ENCODE measurements around the gene ACOXL. TPM values are rescaled to one million over a fixed set of nuclear protein-coding genes. Genes with fewer than 3 reads are reported as not detected.

The ACOXL gene
- polyA plus RNA-seq, 3 donors, result 0.35 TPM; not detected in 2

DNA sequence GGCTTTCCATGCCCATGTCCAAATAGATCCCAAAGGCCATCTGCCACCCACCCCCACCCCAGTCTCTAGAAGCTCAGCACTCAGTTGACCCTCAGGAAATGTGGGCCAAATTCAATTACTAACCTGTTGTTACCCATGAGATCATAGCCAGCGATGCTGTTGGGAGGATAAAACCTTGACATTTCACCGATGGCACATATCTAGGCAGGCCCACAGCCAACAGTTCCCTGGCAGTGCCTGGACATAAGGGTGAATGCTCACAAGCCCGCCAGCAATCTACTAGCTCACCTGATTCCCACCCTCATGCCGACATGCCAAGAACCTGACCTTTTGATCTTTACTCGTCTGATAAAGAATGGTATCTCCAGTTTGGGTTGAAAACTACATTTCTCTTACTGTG lies 11.8 kb upstream of the ACOXL start:
- WGBS (ENCODE audit: insufficient coverage), result 100% methylated on average over 2 of the region's 5 CpGs
- Mint-ChIP-seq H3K27me3 (ENCODE audit: low read depth in 3 of 3) (peaks cover 1 to 12% (median 3%) of the 10 kb centered on the region in 3 donors), H3K4me1 (peaks cover 3% of the 10 kb centered on the region), H3K36me3 (no peaks in the 10 kb centered on the region), H3K4me3 (no peak overlapping the region), H3K9me3 (peaks cover 0 to 5% (median 1%) of the 10 kb centered on the region in 7 donors), H3K27ac (no peak overlapping the region)
- intact Hi-C loops (cut with micrococcal nuclease), result no loop called here
- Histone ChIP-seq H4K20me1 (ENCODE audit: insufficient read depth, low read length) (no peaks in the 10 kb centered on the region), H3K4me1 (ENCODE audit: control insufficient read depth in 1 of 2, insufficient read depth in 2 of 2, low read length in 2 of 2) (peaks cover 0 to 3% of the 10 kb centered on the region in 2 donors), H3K36me3 (replicated peaks in 1 of 2; ENCODE audit: control insufficient read depth in 1 of 2, insufficient read depth in 2 of 2, low read length in 2 of 2) (no peaks in the 10 kb centered on the region), H2AFZ (ENCODE audit: insufficient read depth, low read depth, low read length, poor library complexity, severe bottlenecking) (no peak overlapping the region), H3K79me2 (ENCODE audit: insufficient read depth, low read length) (no peaks in the 10 kb centered on the region), H3K4me2 (replicated peaks; ENCODE audit: extremely low read depth, low read length, poor library complexity, severe bottlenecking) (no peak overlapping the region), H3K4me3 (replicated peaks in 1 of 3; ENCODE audit: low read depth in 2 of 3, low read length in 3 of 3) (no peak overlapping the region), H3K9ac (ENCODE audit: insufficient read depth, low read length, poor library complexity, severe bottlenecking) (no peak overlapping the region), H3K9me3 (replicated peaks in 1 of 2; ENCODE audit: control insufficient read depth in 1 of 2, insufficient read depth in 1 of 2, low read length in 2 of 2) (no peaks in the 10 kb centered on the region), H3K27me3 (ENCODE audit: control insufficient read depth in 2 of 2, insufficient read depth in 2 of 2, low read length in 2 of 2) (no peaks in the 10 kb centered on the region), H3K27ac (ENCODE audit: low read depth in 1 of 2, low read length in 2 of 2) (no peak overlapping the region)
- no peak for TF ChIP-seq CTCF (IDR thresholded peaks at IDR 0.05)
- no peak for DNase-seq

DNA sequence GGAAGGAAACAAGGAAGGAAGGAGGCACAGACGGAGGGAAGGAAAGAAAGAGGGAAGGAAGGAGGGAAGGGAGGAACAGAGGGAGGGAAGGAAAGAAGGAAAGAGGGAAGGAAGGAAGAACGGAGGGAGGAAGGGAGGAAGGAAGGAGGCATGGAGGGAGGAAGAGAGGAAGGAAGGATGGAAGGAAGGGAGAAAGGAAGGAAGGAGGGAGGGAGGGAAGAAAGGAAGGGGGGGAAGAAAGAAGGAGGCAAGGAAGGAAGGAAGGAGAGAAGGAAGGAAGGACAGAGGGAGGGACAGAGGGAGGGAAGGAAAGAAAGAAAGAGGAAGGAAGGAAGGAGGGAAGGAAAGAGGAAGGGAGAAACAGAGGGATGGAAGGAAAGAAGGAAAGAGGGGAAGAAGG lies 7.6 kb upstream of the ACOXL start:
- no peaks in the 10 kb centered on the region for H4K20me1 ChIP-seq (ENCODE audit: insufficient read depth, low read length)
- TF ChIP-seq CTCF (IDR thresholded peaks at IDR 0.05), result no peak
- no peak overlapping the region for H2AFZ ChIP-seq (ENCODE audit: insufficient read depth, low read depth, low read length, poor library complexity, severe bottlenecking)
- intact Hi-C loops (cut with micrococcal nuclease), result no loop called here
- no peaks in the 10 kb centered on the region for H3K4me1 ChIP-seq (ENCODE audit: control insufficient read depth in 1 of 2, insufficient read depth in 2 of 2, low read length in 2 of 2)
- peaks cover 0 to 3% (median 0%) of the 10 kb centered on the region in 7 donors for H3K9me3 Mint-ChIP-seq
- H3K4me2 ChIP-seq (replicated peaks; ENCODE audit: extremely low read depth, low read length, poor library complexity, severe bottlenecking), result no peak overlapping the region
- H3K27me3 ChIP-seq (ENCODE audit: control insufficient read depth in 2 of 2, insufficient read depth in 2 of 2, low read length in 2 of 2), result no peaks in the 10 kb centered on the region
- no peak overlapping the region for H3K4me3 ChIP-seq (replicated peaks in 1 of 3; ENCODE audit: low read depth in 2 of 3, low read length in 3 of 3)
- peaks cover 5 to 11% (median 6%) of the 10 kb centered on the region in 3 donors for H3K27me3 Mint-ChIP-seq (ENCODE audit: low read depth in 3 of 3)
- H3K36me3 Mint-ChIP-seq, result no peaks in the 10 kb centered on the region
- H3K36me3 ChIP-seq (replicated peaks in 1 of 2; ENCODE audit: control insufficient read depth in 1 of 2, insufficient read depth in 2 of 2, low read length in 2 of 2), result no peaks in the 10 kb centered on the region
- 39% methylated on average over 2 of the region's 2 CpGs for WGBS (ENCODE audit: insufficient coverage)
- no peaks in the 10 kb centered on the region for H3K9me3 ChIP-seq (replicated peaks in 1 of 2; ENCODE audit: control insufficient read depth in 1 of 2, insufficient read depth in 1 of 2, low read length in 2 of 2)
- H3K4me3 Mint-ChIP-seq, result no peak overlapping the region
- H3K9ac ChIP-seq (ENCODE audit: insufficient read depth, low read length, poor library complexity, severe bottlenecking), result no peak overlapping the region
- H3K4me1 Mint-ChIP-seq, result no peaks in the 10 kb centered on the region
- DNase-seq, result no peak
- no peak overlapping the region for H3K27ac ChIP-seq (ENCODE audit: low read depth in 1 of 2, low read length in 2 of 2)
- peak overlapping the region in 1 of 7 donors; percentile 20 for H3K27ac Mint-ChIP-seq
- H3K79me2 ChIP-seq (ENCODE audit: insufficient read depth, low read length), result no peaks in the 10 kb centered on the region
